Ascending aorta (tissue), 2 donors: ENCODE data around the gene SOX2. TPM values are rescaled to one million over a fixed set of nuclear protein-coding genes. Genes with fewer than 3 reads are reported as not detected.

Experiments
- DNase-seq, 2 donors: peaks; one replicate each; pipeline ENCODE4 v3.0.0-alpha.2; 2019; ENCODE audit warnings: low spot score in 2 of 2
- H3K27ac ChIP-seq, 2 donors: fragments of 200-600 bp; sonication (generic); one replicate each; pipeline ENCODE4 v1.5.1; 2016 to 2017; ENCODE audit warnings: mild to moderate bottlenecking in 1 of 2
- H3K27me3 ChIP-seq: fragments of 200-600 bp; sonication (generic); one replicate; pipeline ENCODE4 v1.5.1; 2017
- H3K36me3 ChIP-seq, 2 donors: fragments of 200-600 bp; sonication (generic); one replicate each; pipeline ENCODE4 v1.5.1; 2016
- H3K4me1 ChIP-seq, 2 donors: fragments of 200-600 bp; sonication (generic); one replicate each; pipeline ENCODE4 v1.5.1; 2016 to 2017; ENCODE audit warnings: mild to moderate bottlenecking in 1 of 2
- H3K4me3 ChIP-seq, 2 donors: fragments of 200-600 bp; sonication (generic); one replicate each; pipeline ENCODE4 v1.5.1; 2016 to 2017; ENCODE audit warnings: mild to moderate bottlenecking in 1 of 2
- H3K9me3 ChIP-seq, 2 donors: fragments of 200-600 bp; sonication (generic); one replicate each; pipeline ENCODE4 v1.5.1; 2016
- intact Hi-C: fragments of 100-400 bp; cut with DNase I; formaldehyde crosslinking; loops from one replicate; pipeline ENCODE4 v1.15.1; 2023
- total RNA-seq: library from RNA; depleted of rRNA; stranded (reverse); fragments of >200 nt; gene quantifications from one replicate; pipeline ENCODE4 v1.1.0, GENCODE V29; 2016
- TF ChIP-seq, protein P1 (sequence below), 3 experiments: fragments of 200-600 bp in 2 of 3; fragments of 450-650 bp in 1 of 3; sonication (generic) in 2 of 3; IDR thresholded peaks; one replicate each; pipeline ENCODE4 v1.5.1; 2016 to 2019; ENCODE audit warnings: antibody characterized with exemption in 3 of 3, mild to moderate bottlenecking in 1 of 3, moderate library complexity in 1 of 3

SOX2 gene
- total RNA-seq, 1 donor from 2014 or later, result 2.0 TPM

DNA sequence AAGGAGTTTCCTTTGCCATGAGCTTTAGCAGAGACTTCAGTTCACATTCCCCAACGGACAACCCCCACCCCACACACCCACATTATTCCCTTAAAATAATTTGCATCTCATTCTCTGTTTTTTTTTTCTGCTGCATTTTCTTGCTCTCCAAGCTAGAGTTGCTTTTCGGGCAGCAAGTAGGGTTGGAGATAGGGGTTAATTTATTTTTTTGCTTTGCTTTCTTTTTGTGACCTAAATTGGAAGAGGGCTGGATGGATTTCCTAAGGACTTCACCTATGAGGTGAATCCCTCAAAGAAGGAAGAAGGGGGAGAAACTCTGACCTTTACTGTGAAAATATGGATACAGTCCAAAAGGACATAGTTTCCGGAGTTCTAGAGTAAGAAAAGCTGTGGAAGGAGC is 6.6 kb downstream of the SOX2 start:
- no peaks in the 10 kb centered on the region for H3K36me3 ChIP-seq
- TF ChIP-seq, protein P1, sequence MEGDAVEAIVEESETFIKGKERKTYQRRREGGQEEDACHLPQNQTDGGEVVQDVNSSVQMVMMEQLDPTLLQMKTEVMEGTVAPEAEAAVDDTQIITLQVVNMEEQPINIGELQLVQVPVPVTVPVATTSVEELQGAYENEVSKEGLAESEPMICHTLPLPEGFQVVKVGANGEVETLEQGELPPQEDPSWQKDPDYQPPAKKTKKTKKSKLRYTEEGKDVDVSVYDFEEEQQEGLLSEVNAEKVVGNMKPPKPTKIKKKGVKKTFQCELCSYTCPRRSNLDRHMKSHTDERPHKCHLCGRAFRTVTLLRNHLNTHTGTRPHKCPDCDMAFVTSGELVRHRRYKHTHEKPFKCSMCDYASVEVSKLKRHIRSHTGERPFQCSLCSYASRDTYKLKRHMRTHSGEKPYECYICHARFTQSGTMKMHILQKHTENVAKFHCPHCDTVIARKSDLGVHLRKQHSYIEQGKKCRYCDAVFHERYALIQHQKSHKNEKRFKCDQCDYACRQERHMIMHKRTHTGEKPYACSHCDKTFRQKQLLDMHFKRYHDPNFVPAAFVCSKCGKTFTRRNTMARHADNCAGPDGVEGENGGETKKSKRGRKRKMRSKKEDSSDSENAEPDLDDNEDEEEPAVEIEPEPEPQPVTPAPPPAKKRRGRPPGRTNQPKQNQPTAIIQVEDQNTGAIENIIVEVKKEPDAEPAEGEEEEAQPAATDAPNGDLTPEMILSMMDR (IDR thresholded peaks at IDR 0.05), result no peak
- H3K27me3 ChIP-seq, result peaks cover 30% of the 10 kb centered on the region
- DNase-seq, result no peak
- intact Hi-C loops, result no loop called here
- H3K4me1 ChIP-seq, result no peaks in the 10 kb centered on the region
- H3K4me3 ChIP-seq, result no peak overlapping the region
- no peaks in the 10 kb centered on the region for H3K9me3 ChIP-seq
- H3K27ac ChIP-seq, result no peak overlapping the region

DNA sequence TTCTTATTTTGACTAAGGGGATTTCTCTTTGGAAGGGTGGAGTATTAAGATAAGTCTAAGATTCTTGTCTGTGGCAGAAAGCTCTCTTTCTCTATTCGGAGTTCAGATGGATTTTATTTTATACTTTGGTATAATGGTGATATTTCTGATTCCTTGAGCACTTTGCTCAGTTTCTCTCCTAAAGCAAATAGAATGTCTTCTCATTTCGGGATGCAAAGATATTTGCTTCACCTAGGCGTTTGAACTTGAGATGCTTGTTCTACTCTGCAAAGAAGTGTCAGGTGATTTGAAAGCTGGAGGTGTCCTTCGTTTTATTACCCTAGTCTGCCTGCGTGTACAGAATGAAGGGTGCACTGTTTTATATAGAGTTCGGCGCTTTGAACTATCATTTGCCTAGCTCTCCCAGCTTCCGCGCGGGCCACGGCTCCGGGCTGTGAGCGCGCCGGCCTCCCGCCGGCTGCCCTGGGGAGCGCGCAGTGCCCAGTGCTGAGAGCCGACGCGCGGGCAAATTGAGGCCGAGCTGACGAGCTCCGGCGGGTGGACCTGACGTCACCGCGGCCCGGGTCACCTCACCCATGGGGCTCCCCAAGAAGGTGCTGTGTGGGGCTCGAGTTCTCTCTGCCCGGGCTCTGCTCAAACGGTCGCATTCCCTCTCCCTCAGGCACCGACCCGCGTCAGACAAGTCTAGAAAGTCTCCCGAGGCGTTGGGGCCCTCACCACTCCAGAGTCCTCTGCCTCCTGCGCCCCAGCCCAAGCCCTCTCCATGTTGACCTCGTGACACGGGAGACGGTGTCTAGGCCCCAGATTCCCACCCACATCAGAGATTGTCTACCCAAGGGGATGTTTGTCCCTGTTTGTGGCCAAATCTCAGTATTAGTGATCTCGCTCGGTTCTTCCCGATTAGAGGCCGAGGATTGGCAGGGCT is 7.5 kb downstream of the SOX2 start:
- H3K4me3 ChIP-seq, result no peak overlapping the region
- no peaks in the 10 kb centered on the region for H3K4me1 ChIP-seq
- TF ChIP-seq, protein P1 (IDR thresholded peaks at IDR 0.05), result no peak
- H3K27ac ChIP-seq, result no peak overlapping the region
- H3K36me3 ChIP-seq, result no peaks in the 10 kb centered on the region
- H3K9me3 ChIP-seq, result no peaks in the 10 kb centered on the region
- intact Hi-C loops, result no loop called here
- H3K27me3 ChIP-seq, result peaks cover 37% of the 10 kb centered on the region
- no peak for DNase-seq

- Histone ChIP-seq H3K4me1 (no peaks in the 10 kb centered on the region), H3K9me3 (no peaks in the 10 kb centered on the region), H3K27me3 (peaks cover 40% of the 10 kb centered on the region), H3K27ac (no peak overlapping the region), H3K4me3 (no peak overlapping the region), H3K36me3 (no peaks in the 10 kb centered on the region)
- TF ChIP-seq, protein P1 (IDR thresholded peaks at IDR 0.05), result no peak
- no peak for DNase-seq
- intact Hi-C loops, result no loop called here
Observed at GRCh38 chr3:181719991-181720680, 8.4 kb downstream of the SOX2 start.

- TF ChIP-seq, protein P1 (IDR thresholded peaks at IDR 0.05), result no peak
- Histone ChIP-seq H3K36me3 (no peaks in the 10 kb centered on the region), H3K4me1 (peaks cover 0 to under 1% of the 10 kb centered on the region in 2 donors), H3K27me3 (peaks cover 49% of the 10 kb centered on the region), H3K9me3 (no peaks in the 10 kb centered on the region), H3K27ac (no peak overlapping the region), H3K4me3 (no peak overlapping the region)
- intact Hi-C loops, result no loop called here
- no peak for DNase-seq
Observed at GRCh38 chr3:181721046-181721875, 9.5 kb downstream of the SOX2 start.

DNA sequence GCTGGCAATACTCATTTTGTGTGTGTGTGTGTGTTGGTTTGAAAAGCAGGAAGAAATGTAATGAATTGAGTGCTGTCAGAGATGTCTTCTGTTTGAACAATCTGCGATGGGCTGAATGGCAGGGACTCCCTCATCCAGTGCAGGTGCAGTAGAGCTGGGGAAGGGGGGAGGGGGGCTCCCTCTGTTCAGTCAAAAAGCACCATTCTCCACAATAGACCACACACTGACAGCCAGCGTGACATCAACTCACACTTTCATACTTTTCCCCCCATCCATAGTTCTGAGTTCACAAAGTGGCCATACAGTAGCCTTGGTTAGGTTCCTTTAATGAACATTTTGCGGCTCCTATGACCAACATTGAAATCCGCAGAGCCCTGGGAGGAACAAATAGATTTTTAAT is 10.4 kb downstream of the SOX2 start:
- Histone ChIP-seq H3K9me3 (no peaks in the 10 kb centered on the region), H3K4me3 (no peak overlapping the region), H3K36me3 (no peaks in the 10 kb centered on the region), H3K4me1 (peaks cover 2 to 5% of the 10 kb centered on the region in 2 donors), H3K27me3 (peaks cover 57% of the 10 kb centered on the region), H3K27ac (no peak overlapping the region)
- TF ChIP-seq, protein P1 (IDR thresholded peaks at IDR 0.05), result no peak
- DNase-seq, result no peak
- intact Hi-C loops, result no loop called here
